ENCODE results near the gene AUTS2. TPM values are rescaled to one million over a fixed set of nuclear protein-coding genes. Genes with fewer than 3 reads are reported as not detected.

The AUTS2 gene
- total and polyA plus RNA-seq, 2 of the 8 experiments (the other 6 are each of a cell fraction or from before 2014, with no cell fraction given) = 25.9 to 101 TPM

DNA sequence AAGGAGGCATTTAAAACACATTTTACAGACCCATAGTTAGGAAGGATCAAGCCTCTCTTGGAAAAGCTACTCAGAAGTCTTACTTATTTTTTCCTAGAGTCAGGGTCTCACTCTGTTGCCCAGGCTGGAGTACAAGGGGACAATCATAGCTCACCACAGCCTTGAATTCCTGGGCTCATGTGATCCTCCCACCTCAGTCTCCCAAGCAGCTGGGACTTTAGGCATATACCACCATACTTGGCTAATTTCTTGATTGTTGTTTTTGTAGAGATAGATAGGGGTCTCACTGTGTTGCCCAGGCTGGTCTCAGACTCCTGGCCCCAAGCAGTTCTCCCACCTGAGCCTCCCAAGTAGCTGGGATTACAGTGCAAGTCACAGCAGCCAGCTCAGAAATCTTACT, 1179.0 kb downstream of the AUTS2 start (continued):
- no peak for TF ChIP-seq SAP30 (IDR thresholded peaks at IDR 0.05; ENCODE audit: insufficient read depth, insufficient replicate concordance, low read length)
- TF ChIP-seq YY1 (IDR thresholded peaks at IDR 0.05; ENCODE audit: low read depth, low read length) = no peak
- no peak for TF ChIP-seq SP1 (IDR thresholded peaks at IDR 0.05; ENCODE audit: low read depth, low read length)
- TF ChIP-seq MAFK (IDR thresholded peaks at IDR 0.05; ENCODE audit: low read depth, low read length) = no peak
- TF ChIP-seq RBBP5 (IDR thresholded peaks at IDR 0.05; ENCODE audit: borderline replicate concordance, low read depth, low read length) = no peak
- TF ChIP-seq BRCA1 (IDR thresholded peaks at IDR 0.05; ENCODE audit: low read depth, low read length) = no peak
- TF ChIP-seq SIX5 (IDR thresholded peaks at IDR 0.05; ENCODE audit: low read depth, low read length) = no peak
